K562 (cell line): ENCODE measurements around the gene SPDEF. TPM values are rescaled to one million over a fixed set of nuclear protein-coding genes. Genes with fewer than 3 reads are reported as not detected.

Experiments used
- DPF2 ChIP-seq: fragments of 450-650 bp; IDR thresholded peaks from 2 replicates; pipeline ENCODE4 v1.6.1; 2016
- ESRRB ChIP-seq: fragments of 250-450 bp; sonication (Bioruptor Pico); IDR thresholded peaks from 2 replicates; pipeline ENCODE4 v1.5.0; 2020; ENCODE audit warnings: mild to moderate bottlenecking, moderate library complexity, borderline replicate concordance
- FOXO4 ChIP-seq: fragments of 450-650 bp; formaldehyde crosslinking; IDR thresholded peaks from 2 replicates; pipeline ENCODE4 v1.4.0; 2020; ENCODE audit warnings: mild to moderate bottlenecking, moderate library complexity
- HNRNPK ChIP-seq: fragments of 200-400 bp; formaldehyde crosslinking; IDR thresholded peaks from one replicate; pipeline ENCODE4 v1.6.1; 2018; ENCODE audit warnings: mild to moderate bottlenecking, low read depth, low read length; ENCODE audit not compliant: poor library complexity, severe bottlenecking
- MCM7 ChIP-seq, 2 experiments: fragments of 450-650 bp; IDR thresholded peaks; 2 replicates each; pipeline ENCODE4 v1.6.1; 2016 to 2018
- NCOA6 ChIP-seq: fragments of 450-650 bp; IDR thresholded peaks from 2 replicates; pipeline ENCODE4 v1.6.1; 2017; ENCODE audit warnings: mild to moderate bottlenecking
- PPARD ChIP-seq: fragments of 250-450 bp; sonication (Bioruptor Pico); IDR thresholded peaks from 2 replicates; pipeline ENCODE4 v1.8.0; 2022; ENCODE audit warnings: inconsistent platforms, mild to moderate bottlenecking, moderate library complexity
- PTRF ChIP-seq: fragments of 450-650 bp; IDR thresholded peaks from 2 replicates; pipeline ENCODE4 v1.6.1; 2016; ENCODE audit warnings: mild to moderate bottlenecking, missing genetic modification characterization, missing compliant biosample characterization
- RREB1 ChIP-seq: fragments of 250-450 bp; sonication (Bioruptor Pico); IDR thresholded peaks from 2 replicates; pipeline ENCODE4 v1.4.0; 2020
- SMC3 ChIP-seq: conservative IDR thresholded peaks from 2 replicates; pipeline ENCODE4 v1.6.1; 2011; ENCODE audit warnings: low read depth, low read length, improper control_type of control experiment; ENCODE audit not compliant: insufficient read depth
- SOX6 ChIP-seq: fragments of 450-650 bp; IDR thresholded peaks from 2 replicates; pipeline ENCODE4 v1.6.1; 2014; ENCODE audit warnings: mild to moderate bottlenecking
- STAT5A ChIP-seq: IDR thresholded peaks from 2 replicates; pipeline ENCODE4 v1.6.1; 2012; ENCODE audit warnings: low read length, inconsistent platforms, borderline replicate concordance
- polyA plus RNA-seq, 8 experiments: library from polyadenylated mRNA; depleted of rRNA in 4 of 8; stranded (reverse) in 5 of 8; unstranded in 3 of 8; fragments of >200 nt; fragmentation: Nextera tagmentation in 2 of 8; fragmentation: Illumina TruSeq in 1 of 8; extraction: Ambion mirVana in 2 of 8; extraction: Trizol in 1 of 8; gene quantifications; 2 replicates each; pipeline versions ENCODE4 v1.2.1 to v1.2.3, GENCODE V29; 2011 to 2014; ENCODE audit warnings: inconsistent platforms in 1 of 8, missing spikeins in 1 of 8
- total RNA-seq, 7 experiments: library from RNA; depleted of rRNA in 6 of 7; stranded (reverse); fragments of >200 nt in 6 of 7; fragmentation: Illumina TruSeq in 2 of 7; extraction: Trizol in 2 of 7; gene quantifications; 2 replicates each; pipeline versions ENCODE4 v1.2.1 to v1.2.3, GENCODE V29; 2011 to 2021; ENCODE audit warnings: low replicate concordance in 1 of 7

The SPDEF gene
- total and polyA plus RNA-seq, 9 of the 15 experiments (the other 6 are each of a cell fraction or from before 2014, with no cell fraction given), result 0.04 to 0.12 (median 0.11) TPM; not detected in 5

GRCh38 chr6:34557228-34557627, 1.1 kb upstream of the SPDEF start (continued):
- no peak for TF ChIP-seq RREB1 (CRISPR knock-in tag)
- no peak for TF ChIP-seq NCOA6
- 0 out of 2 replicates have a peak, but pooled peaks have one; percentile 5 for TF ChIP-seq SMC3
- peak; percentile 69 for TF ChIP-seq DPF2
- no peak for TF ChIP-seq SOX6
- TF ChIP-seq PPARD (CRISPR knock-in tag), result no peak
- TF ChIP-seq PTRF (tag), result no peak
- no peak for TF ChIP-seq FOXO4 (CRISPR knock-in tag)
- TF ChIP-seq HNRNPK, result no peak
- no peak for TF ChIP-seq MCM7 (IDR thresholded peaks at IDR 0.05)
- no peak for TF ChIP-seq ESRRB (CRISPR knock-in tag)
- TF ChIP-seq STAT5A, result peak; percentile 60; the same call in 1 of the 2 replicates
